ENCODE measurements around the gene SSTR5. TPM values are rescaled to one million over a fixed set of nuclear protein-coding genes. Genes with fewer than 3 reads are reported as not detected.

The SSTR5 gene
- total and polyA plus RNA-seq, 4 donors: 0.23 TPM; not detected in 3

DNA sequence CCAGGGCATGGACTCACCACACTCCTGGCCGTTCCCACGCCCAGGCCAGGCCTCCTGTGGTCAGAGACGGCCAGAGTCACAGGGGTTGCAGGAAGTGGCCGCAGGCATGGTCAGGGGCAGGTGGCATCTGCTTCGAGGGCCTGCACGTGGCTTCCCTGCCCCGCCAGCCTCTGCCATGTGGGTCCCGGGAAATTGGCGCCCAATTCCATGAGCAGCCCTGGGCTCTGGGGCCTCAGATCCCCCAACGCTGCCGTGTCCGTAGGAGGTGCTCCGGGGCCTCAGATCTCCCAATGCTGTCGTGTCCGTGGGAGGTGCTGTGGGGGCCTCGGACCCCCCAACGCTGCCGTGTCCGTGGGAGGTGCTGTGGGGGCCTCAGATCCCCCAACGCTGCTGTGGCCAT is 9.7 kb upstream of the SSTR5 start:
- TF ChIP-seq CTCF (IDR thresholded peaks at IDR 0.05; ENCODE audit: control extremely low read depth, extremely low read depth): no peak
- Histone ChIP-seq H3K36me3 (ENCODE audit: control insufficient read depth in 4 of 4, insufficient read depth in 4 of 4, low read length in 4 of 4) (no peaks in the 10 kb centered on the region), H3K4me1 (ENCODE audit: control insufficient read depth in 5 of 5, insufficient read depth in 5 of 5, low read length in 5 of 5) (no peaks in the 10 kb centered on the region), H3K9ac (ENCODE audit: insufficient read depth in 1 of 2, low read length in 2 of 2) (no peak overlapping the region), H3K27me3 (ENCODE audit: control insufficient read depth in 3 of 3, insufficient read depth in 3 of 3, low read length in 2 of 3) (peaks cover 7 to 23% (median 21%) of the 10 kb centered on the region in 3 donors), H3K4me3 (no peak overlapping the region), H3K9me3 (ENCODE audit: control insufficient read depth in 4 of 4, insufficient read depth in 3 of 4, low read length in 3 of 4) (peaks cover 0 to 6% (median 0%) of the 10 kb centered on the region in 4 donors), H3K27ac (ENCODE audit: low read depth in 1 of 2, low read length in 1 of 2) (no peak overlapping the region)
- 72 to 79% methylated on average over 20 of the region's 20 CpGs for whole genome bisulfite sequencing, 2 donors
- no peak for DNase-seq
- no peak for ATAC-seq (ENCODE audit: insufficient read depth, low FRiP score)

DNA sequence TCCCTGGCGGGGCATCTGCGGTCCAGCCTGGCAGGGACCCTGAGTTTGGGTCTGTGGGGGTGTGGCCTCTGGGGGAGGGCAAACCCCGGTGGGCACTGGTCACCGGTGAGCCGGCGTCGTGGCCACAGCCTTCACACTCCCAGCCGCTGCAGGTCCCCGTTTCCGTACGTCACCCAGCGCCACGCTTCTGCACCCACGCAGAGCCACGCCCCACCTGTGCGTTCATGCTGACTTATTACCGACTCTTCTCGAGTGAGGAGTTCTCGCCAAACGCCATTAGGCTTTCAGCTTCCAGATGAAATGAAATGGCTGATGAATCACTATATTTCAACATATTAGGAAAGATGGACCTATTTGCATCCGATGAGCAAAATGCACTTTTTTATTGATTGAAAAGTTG is 8.8 kb upstream of the SSTR5 start:
- WGBS, 2 donors: 77 to 82% methylated on average over 21 of the region's 21 CpGs
- Histone ChIP-seq H3K4me3 (no peak overlapping the region), H3K9me3 (ENCODE audit: control insufficient read depth in 4 of 4, insufficient read depth in 3 of 4, low read length in 3 of 4) (peaks cover 0 to 9% (median 0%) of the 10 kb centered on the region in 4 donors), H3K36me3 (ENCODE audit: control insufficient read depth in 4 of 4, insufficient read depth in 4 of 4, low read length in 4 of 4) (no peaks in the 10 kb centered on the region), H3K9ac (ENCODE audit: insufficient read depth in 1 of 2, low read length in 2 of 2) (no peak overlapping the region), H3K27ac (ENCODE audit: low read depth in 1 of 2, low read length in 1 of 2) (no peak overlapping the region), H3K27me3 (ENCODE audit: control insufficient read depth in 3 of 3, insufficient read depth in 3 of 3, low read length in 2 of 3) (peaks cover 7 to 30% (median 18%) of the 10 kb centered on the region in 3 donors), H3K4me1 (ENCODE audit: control insufficient read depth in 5 of 5, insufficient read depth in 5 of 5, low read length in 5 of 5) (no peaks in the 10 kb centered on the region)
- DNase-seq (no peak), ATAC-seq (ENCODE audit: insufficient read depth, low FRiP score) (no peak)
- no peak for TF ChIP-seq CTCF (IDR thresholded peaks at IDR 0.05; ENCODE audit: control extremely low read depth, extremely low read depth)

DNA sequence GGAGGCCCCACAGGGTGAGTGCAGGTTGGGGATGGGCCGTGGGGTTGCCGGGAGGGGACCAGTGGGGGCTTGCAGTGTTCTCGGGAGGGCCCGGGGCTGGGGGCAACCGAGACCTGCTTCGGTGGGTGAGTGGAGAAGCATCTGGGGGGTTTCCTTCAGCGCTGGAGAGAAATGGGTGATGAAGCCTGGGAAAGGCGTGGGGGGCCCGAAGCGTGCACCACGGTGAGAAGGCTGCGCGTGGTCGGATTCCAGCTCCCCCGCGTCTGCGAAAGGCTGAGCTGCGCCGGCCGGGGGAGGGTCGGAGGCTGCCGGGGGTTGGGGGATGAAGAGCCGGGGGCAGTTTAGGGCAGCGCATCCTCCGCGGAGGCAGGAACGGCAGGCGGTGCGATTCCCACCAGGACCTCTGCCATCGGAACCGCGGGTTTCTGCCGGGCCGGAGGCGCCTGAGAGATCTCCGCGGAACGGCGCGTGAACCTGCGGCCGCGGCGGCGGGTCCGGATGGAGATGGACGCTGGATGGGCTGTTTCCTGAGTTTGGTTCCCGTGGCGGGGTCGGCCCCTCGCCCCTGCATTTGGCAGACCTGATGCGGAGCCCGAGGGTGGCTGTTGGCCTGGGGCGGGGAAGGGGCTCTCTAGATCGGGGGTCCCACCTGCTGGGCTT is 6.9 kb upstream of the SSTR5 start:
- H3K27me3 ChIP-seq (ENCODE audit: control insufficient read depth in 3 of 3, insufficient read depth in 3 of 3, low read length in 2 of 3): peaks cover 9 to 34% (median 18%) of the 10 kb centered on the region in 3 donors
- TF ChIP-seq CTCF (IDR thresholded peaks at IDR 0.05; ENCODE audit: control extremely low read depth, extremely low read depth): no peak

More for the DNA sequence above, 6.9 kb upstream of the SSTR5 start:
- Histone ChIP-seq H3K36me3 (ENCODE audit: control insufficient read depth in 4 of 4, insufficient read depth in 4 of 4, low read length in 4 of 4) (no peaks in the 10 kb centered on the region), H3K27ac (ENCODE audit: low read depth in 1 of 2, low read length in 1 of 2) (no peak overlapping the region), H3K9ac (ENCODE audit: insufficient read depth in 1 of 2, low read length in 2 of 2) (no peak overlapping the region), H3K4me3 (no peak overlapping the region), H3K4me1 (ENCODE audit: control insufficient read depth in 5 of 5, insufficient read depth in 5 of 5, low read length in 5 of 5) (no peaks in the 10 kb centered on the region), H3K9me3 (ENCODE audit: control insufficient read depth in 4 of 4, insufficient read depth in 3 of 4, low read length in 3 of 4) (peaks cover 0 to 5% (median 0%) of the 10 kb centered on the region in 4 donors)
- WGBS, 2 donors: 22 to 33% methylated on average over 53 to 55 of the region's 55 CpGs
- ATAC-seq (ENCODE audit: insufficient read depth, low FRiP score): no peak
- no peak for DNase-seq

All from lung (tissue), 12 donors.